ENCODE results near the gene SCN5A. TPM values are rescaled to one million over a fixed set of nuclear protein-coding genes. Genes with fewer than 3 reads are reported as not detected.

The SCN5A gene
- total RNA-seq, 1 donor from 2014 or later: not detected

DNA sequence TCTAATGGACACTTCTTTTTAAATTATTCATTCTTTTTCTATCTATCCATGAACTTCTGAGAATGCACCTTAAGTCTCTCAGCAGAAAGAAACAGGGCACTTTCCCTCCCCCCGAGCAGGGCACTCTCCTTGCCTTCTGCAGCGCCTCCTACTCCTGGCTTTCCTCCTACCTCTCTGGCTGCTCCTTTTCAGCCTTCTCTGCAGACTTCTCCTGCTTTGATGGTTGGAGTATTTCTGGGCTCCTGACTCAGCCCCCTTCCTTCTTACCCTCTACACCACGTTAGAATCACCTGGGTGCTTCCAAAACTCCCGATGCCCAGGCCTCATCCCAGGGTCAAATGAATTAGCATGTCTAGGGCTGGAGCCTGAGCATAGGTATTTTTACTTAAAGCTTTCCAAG is 3.4 kb downstream of the SCN5A start:
- TF ChIP-seq CTCF (IDR thresholded peaks at IDR 0.05; ENCODE audit: insufficient read depth, low read length, severe bottlenecking): no peak
- no peak overlapping the region for H3K4me3 ChIP-seq (ENCODE audit: low read depth, low read length)
- no peak for DNase-seq (ENCODE audit: low read depth)
- no peaks in the 10 kb centered on the region for H3K36me3 ChIP-seq (ENCODE audit: control insufficient read depth, insufficient read depth, low read length)
- peaks cover 12% of the 10 kb centered on the region for H3K27me3 ChIP-seq (ENCODE audit: control insufficient read depth, insufficient read depth, low read length)
- FAIRE-seq: no peak

DNA sequence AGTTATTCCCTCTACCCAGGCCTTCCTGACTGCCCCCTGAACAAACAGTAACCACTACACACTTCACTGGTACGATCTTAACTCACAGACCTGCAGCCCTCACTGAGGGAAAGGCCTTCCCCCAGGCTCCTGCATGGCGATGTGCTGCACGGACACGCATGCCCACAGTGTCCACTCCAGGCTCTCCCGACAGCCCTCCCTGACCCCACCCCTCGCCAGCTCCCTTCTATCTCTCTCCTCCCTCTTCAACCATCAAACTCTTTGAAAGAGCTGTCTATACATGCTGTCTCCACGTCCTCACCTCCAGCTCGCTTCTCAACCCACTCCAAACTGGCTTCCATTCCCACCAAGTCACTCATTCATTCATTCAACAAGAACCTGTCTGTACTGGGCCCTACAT is 3.9 kb downstream of the SCN5A start:
- no peak for DNase-seq (ENCODE audit: low read depth)
- no peak for FAIRE-seq
- Histone ChIP-seq H3K4me3 (ENCODE audit: low read depth, low read length) (no peak overlapping the region), H3K27me3 (ENCODE audit: control insufficient read depth, insufficient read depth, low read length) (peaks cover 12% of the 10 kb centered on the region), H3K36me3 (ENCODE audit: control insufficient read depth, insufficient read depth, low read length) (no peaks in the 10 kb centered on the region)
- TF ChIP-seq CTCF (IDR thresholded peaks at IDR 0.05; ENCODE audit: insufficient read depth, low read length, severe bottlenecking): no peak

- DNase-seq (ENCODE audit: low read depth) (no peak), FAIRE-seq (no peak)
- Histone ChIP-seq H3K36me3 (ENCODE audit: control insufficient read depth, insufficient read depth, low read length) (no peaks in the 10 kb centered on the region), H3K27me3 (ENCODE audit: control insufficient read depth, insufficient read depth, low read length) (peaks cover 12% of the 10 kb centered on the region), H3K4me3 (ENCODE audit: low read depth, low read length) (no peak overlapping the region)
- TF ChIP-seq CTCF (IDR thresholded peaks at IDR 0.05; ENCODE audit: insufficient read depth, low read length, severe bottlenecking): no peak
Measured at GRCh38 chr3:38645076-38645475, 4.4 kb downstream of the SCN5A start.

DNA sequence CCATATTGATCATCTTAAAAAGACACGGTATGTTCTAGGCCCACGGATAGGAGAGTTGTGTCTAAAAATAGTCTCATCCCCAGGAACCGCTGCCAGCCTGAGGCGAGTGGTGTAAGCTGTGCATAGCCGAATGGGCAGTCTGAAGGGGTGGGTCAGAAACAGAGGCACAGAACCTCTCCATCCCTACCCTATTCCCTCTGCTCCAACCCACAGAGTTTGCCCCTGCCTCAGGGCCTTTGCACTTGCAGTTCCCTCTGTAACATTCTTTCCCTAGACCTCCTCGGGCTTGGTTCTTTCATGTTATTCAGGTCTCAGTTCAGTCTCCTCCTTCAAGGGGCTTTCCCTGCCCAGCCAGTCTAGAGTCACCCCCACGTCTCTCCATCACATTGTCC is 4.8 kb downstream of the SCN5A start:
- H3K36me3 ChIP-seq (ENCODE audit: control insufficient read depth, insufficient read depth, low read length): no peaks in the 10 kb centered on the region
- no peak for DNase-seq (ENCODE audit: low read depth)
- peaks cover 10% of the 10 kb centered on the region for H3K27me3 ChIP-seq (ENCODE audit: control insufficient read depth, insufficient read depth, low read length)
- FAIRE-seq: no peak
- TF ChIP-seq CTCF (IDR thresholded peaks at IDR 0.05; ENCODE audit: insufficient read depth, low read length, severe bottlenecking): no peak
- no peak overlapping the region for H3K4me3 ChIP-seq (ENCODE audit: low read depth, low read length)

DNA sequence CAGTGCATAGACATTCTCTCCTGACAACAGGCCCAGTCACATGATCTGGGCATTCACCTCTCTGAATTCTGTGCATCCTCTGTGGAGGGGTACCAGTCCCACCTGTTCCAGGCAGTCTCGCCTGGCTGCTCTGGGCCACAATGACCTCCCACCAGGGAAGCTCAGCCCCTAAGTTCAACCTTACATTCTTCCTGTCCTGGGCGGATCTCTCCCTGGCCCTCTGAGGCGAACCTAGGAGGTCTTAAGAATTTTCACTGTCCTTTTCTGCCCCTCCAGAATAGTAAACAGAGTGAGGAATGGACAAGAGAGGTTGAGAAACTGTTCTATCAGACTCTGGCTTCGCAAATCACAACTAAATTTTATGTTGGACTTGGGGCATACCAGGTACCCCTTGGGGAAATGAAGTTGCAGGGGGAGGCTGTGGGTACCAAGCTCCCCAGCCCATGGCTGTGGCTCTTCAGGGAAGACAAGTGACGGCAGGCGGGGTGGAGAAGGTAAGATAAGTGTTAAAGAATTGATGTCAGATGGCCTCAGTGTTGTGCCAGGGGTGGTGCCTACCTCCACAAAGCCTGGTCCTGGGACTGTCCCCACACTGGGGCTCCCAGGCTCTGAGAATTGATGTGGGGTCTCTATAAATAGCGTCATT is 5.3 kb downstream of the SCN5A start:
- FAIRE-seq: no peak
- DNase-seq (ENCODE audit: low read depth): no peak
- TF ChIP-seq CTCF (IDR thresholded peaks at IDR 0.05; ENCODE audit: insufficient read depth, low read length, severe bottlenecking): no peak
- no peak overlapping the region for H3K4me3 ChIP-seq (ENCODE audit: low read depth, low read length)
- no peaks in the 10 kb centered on the region for H3K36me3 ChIP-seq (ENCODE audit: control insufficient read depth, insufficient read depth, low read length)
- peaks cover 10% of the 10 kb centered on the region for H3K27me3 ChIP-seq (ENCODE audit: control insufficient read depth, insufficient read depth, low read length)

- no peak for DNase-seq (ENCODE audit: low read depth)
- peaks cover 6% of the 10 kb centered on the region for H3K27me3 ChIP-seq (ENCODE audit: control insufficient read depth, insufficient read depth, low read length)
- no peak for TF ChIP-seq CTCF (IDR thresholded peaks at IDR 0.05; ENCODE audit: insufficient read depth, low read length, severe bottlenecking)
- FAIRE-seq: no peak
- H3K36me3 ChIP-seq (ENCODE audit: control insufficient read depth, insufficient read depth, low read length): no peaks in the 10 kb centered on the region
- no peak overlapping the region for H3K4me3 ChIP-seq (ENCODE audit: low read depth, low read length)
Measured at GRCh38 chr3:38643592-38643991, 5.9 kb downstream of the SCN5A start.

Measured in bronchial epithelial cell (primary cell).